Sigmoid colon (tissue), 4 donors: ENCODE results near the gene ADARB2.

Experiments
- CTCF ChIP-seq, 4 experiments: fragments of 450-650 bp in 3 of 4; fragments of 200-600 bp in 1 of 4; IDR thresholded peaks; one replicate each; pipeline ENCODE4 v1.5.1; 2016 to 2019; ENCODE audit warnings: antibody characterized with exemption in 4 of 4, mild to moderate bottlenecking in 3 of 4, moderate library complexity in 2 of 4
- EP300 ChIP-seq, 4 donors: sonication (generic); formaldehyde crosslinking; IDR thresholded peaks; one replicate each; pipeline ENCODE4 v1.6.1; 2017; ENCODE audit warnings: antibody characterized with exemption in 4 of 4
- POLR2A ChIP-seq, 2 donors: fragments of 450-650 bp; IDR thresholded peaks; one replicate each; pipeline ENCODE4 v1.6.1; 2016; ENCODE audit warnings: antibody characterized with exemption in 2 of 2, mild to moderate bottlenecking in 2 of 2, moderate library complexity in 2 of 2

GRCh38 chr10:1735562-1735961, 1.8 kb downstream of the ADARB2 start:
- no peak for TF ChIP-seq CTCF (IDR thresholded peaks at IDR 0.05)
- TF ChIP-seq EP300 (IDR thresholded peaks at IDR 0.05) = no peak
- TF ChIP-seq POLR2A (IDR thresholded peaks at IDR 0.05) = no peak
